AG08396 (cell line): ENCODE measurements around the gene UBE2G2.
A peak's percentile ranks its signal among the peaks of the same experiment; 100 is the strongest.

Experiments
- DNase-seq: peaks from one replicate; pipeline ENCODE4 v3.0.0; 2012; ENCODE audit warnings: low spot score, mixed read lengths

Gene UBE2G2

DNA sequence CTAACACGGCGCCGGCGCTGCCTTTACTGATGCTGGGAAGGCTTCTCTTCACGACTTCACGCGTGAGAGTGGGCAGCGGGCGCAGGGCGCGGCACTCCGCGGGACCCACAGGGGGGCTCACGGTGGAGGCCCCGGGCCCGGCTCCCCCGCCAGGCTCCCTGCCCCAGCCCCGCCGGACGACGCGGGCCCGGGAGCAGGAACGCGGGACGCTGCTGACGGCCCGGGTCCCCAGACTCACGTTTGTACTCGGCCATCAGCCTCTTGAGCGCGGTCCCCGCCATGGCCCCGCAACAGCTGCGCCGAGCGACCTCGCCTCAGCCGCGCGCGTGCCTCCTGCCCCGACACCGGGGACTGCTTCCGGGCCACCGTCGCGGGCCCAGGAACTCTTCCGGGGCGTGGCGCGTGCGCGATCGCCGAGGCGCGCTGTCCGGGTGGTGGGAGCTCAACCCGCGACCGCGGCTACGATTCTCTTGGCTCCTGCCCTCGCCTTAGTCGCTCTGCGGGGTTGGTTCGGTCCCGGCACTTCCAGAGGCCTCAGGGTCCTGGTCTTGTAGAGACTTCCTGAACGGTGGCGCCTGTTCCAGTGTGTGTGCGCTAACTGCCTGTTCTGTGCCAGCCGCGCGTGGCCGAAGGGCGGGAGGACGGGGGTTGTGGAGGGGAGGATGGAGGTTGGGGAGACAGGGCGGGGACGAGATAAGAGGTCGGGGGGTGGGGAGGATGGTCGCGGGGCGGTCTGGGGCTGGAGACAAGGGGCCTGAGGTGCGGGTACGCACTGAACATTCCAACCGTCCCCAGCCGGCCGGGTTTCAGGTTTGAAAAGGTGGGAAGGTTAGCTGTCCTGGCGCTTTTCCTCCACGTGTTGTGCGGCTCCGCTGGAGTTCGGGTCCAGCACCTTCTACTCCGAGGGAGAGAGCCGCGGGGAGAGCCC, at the start of gene UBE2G2:
UBE2G2 (minus strand) TSS at position 353 of the 928 bp plus-strand sequence; CDS start at position 281, 72 bp downstream.
- DNase-seq: peak; percentile 98

- DNase-seq: no peak
Observed at GRCh38 chr21:44850905-44851657, 49.5 kb upstream of the UBE2G2 start.

DNA sequence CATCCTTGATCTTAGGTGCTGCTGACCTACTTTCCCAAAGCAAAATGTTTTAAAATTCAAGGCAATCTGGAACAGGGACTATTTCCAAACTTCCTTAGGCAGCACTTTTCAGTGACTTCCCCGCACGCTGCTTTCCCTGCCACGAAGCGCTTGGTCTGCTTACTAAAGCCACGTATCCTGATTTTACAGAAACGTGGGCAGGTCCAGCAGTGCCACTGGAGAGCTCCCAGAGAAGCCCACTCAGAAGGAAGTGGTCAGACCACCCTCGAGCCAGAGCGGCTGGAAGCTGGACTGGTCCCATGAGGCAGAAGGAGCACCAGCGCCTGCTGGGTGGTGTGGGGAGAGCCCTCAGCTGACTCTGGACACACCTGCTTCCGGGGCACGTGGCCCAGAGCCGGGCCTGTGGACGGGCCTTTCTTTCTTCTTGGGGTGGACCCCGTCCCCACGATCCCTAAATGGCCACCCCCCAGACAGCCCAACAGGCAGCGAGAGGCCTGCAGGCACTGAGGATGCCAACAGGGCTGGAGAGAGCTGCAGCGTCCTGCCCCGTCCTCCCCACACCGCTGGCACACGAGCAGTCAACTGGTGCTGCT, 48.7 kb upstream of the UBE2G2 start:
- no peak for DNase-seq

DNA sequence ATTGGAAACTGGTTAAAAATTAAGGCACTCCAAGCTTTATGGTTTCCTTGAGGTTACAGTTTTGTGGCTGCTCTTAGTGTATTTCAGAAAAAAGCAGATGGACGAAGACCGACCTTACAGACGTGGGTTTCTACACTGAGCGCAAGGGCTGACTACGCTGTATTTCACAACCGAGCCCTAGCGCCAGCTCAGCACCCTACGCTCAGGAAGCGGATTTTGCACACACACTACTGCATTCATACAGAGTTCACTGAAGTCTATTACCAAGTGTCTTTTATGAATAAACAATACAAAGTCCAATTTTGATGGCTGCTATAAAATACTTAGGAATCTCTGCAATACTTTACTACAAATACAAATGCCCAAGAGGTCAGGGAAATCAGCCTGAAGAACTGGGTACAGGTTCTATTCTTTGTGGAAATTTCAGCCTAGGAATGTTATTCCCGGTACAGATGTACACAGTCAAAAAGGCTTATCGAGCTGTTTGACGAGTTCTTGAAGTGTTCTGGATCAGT, 48.1 kb upstream of the UBE2G2 start:
- no peak for DNase-seq

DNA sequence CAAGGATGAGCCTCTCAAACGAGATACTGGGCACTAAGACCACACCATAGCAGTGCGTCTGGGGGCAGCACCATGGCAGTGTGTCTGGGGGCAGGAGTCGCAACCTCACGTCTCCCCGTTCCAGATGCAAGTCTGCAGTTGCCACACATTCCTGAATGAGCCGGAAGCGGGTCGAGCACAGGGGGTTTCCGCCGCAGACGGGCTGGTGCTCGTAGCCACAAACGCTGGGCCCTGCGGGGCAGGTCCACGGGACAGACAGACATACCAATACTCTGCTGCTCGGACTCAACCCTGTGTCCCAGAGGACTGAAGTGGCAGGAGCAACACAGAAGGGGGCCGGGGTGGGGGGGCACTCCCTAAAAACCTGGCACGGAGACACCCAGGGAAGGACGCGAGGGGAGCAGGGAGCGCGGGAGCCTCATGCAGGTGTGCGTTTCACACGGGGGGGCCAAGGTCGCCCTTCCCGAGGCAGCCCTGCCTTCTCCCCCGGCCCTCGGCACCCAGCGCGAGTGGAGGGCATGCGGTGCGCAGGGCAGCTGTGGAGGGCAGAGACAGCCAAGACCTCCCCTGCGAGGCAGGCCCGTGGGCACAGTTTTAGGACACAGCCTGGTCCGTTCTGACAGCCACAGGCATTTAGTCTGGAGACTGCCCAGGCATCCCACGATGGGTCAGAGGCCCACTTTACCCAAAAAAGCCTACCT, 47.4 kb upstream of the UBE2G2 start:
- no peak for DNase-seq

- DNase-seq: no peak
Observed at GRCh38 chr21:44847261-44848056, 45.8 kb upstream of the UBE2G2 start.

DNA sequence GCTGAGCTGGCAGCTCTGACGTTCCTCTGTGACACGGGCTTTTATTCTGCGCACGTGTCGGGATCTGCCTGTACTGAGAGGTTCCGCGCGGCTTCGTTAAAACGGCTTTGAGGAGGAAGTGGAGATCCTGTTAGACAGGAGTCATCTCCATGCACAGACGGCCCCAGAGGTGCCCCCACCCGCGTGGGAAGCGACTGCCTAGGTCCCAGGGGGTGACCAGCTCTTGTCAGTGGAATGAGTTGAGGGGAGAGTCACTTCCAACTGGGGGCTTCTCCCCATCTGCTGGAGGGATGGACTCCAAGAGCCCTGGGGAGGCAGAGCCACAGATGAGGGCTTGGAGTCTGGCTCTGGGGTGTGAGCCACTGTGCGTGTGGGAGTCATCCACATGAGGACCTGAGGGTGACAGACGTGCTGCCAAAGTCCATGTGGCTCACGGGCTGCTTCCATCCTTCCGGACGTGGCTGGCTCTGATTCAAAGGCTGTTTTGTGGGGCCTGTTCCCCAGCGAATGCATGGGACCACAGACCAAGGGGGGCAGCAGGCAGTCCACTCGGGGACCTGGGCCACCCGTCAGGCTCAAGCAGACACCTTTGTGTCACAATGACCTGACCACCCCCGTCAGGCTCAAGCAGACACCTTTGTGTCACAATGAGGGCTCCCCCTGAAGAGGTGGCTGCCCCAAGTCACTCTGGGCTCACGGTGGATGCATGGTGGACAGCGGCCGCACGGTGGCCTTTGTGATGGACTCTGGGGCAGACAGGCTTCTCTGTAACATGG, 45.1 kb upstream of the UBE2G2 start:
- peak; percentile 79 for DNase-seq

DNA sequence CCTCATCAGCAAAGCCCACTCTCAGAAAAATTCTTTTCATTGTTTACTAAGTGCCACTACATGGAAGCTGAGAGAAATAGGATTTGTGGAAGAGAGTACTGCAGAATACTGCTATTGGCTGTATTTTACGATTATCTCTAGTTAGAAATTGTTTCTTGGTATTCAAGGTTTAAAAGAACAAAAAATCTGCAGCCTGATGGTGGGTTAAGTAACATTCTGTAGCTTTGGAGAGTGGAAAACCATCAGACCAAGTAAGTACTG, 44.5 kb upstream of the UBE2G2 start:
- DNase-seq: no peak

DNA sequence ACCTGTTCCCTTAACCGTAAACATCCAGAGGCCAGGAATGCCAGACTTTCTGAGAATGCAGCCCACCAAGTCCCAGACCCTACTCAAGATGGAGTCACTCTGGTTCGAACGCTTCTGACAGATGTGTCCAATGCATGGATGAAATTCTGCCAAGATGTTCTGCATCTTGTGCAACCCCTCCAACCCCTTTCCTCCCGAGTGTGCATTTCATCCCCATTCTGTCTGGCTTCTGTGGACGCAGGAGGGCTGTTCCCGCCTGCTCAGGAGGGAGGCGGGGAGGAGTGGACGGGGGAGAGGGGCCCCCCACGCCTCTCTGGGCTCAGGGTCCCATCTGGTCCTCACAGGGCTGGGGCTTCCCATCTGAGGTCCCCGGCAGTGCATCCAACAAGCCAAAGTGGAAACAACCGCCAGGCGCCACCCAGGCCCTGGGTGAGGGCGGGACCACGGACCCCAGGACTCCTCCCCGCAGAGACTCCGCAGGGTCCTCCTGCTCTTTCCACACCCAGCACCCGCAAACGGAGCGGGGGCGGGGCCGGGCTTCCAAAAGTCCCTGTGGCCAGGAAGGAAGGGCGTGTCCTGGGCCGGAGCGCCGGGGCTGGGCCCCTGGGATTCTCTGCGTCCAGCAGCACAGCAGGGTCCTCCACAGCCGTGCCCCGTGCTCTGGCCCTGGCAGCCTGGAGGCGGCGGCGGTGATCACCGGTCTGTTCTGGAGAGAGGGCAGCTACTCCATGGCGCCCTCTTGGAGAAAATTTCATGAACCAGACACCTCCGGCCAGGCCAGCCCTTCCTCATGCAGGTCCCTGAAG, 44.0 kb upstream of the UBE2G2 start:
- peak; percentile 82 for DNase-seq

GRCh38 chr21:44844256-44844655, 42.6 kb upstream of the UBE2G2 start:
- DNase-seq: no peak

- no peak for DNase-seq
Observed at GRCh38 chr21:44842721-44843445, 41.3 kb upstream of the UBE2G2 start.

DNA sequence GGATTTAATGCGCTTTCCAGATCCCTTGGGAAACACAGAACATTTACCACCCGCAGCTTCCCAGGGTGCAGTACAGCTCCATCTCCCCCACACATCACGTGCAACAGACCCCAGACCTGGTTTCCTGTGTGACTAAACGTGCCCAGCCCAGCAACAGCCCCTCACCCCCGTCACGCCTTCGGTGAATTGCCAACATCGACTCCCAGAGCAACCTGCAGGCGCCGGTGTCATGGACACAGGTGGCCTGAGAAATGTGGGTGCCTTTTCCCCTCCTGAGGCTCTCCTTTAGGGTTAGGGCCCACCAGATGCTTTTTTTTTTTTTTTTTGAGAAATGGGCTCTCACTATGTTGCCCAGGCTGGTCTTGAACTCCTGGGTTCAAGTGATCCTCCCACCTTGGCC, 40.5 kb upstream of the UBE2G2 start:
- DNase-seq: no peak

DNA sequence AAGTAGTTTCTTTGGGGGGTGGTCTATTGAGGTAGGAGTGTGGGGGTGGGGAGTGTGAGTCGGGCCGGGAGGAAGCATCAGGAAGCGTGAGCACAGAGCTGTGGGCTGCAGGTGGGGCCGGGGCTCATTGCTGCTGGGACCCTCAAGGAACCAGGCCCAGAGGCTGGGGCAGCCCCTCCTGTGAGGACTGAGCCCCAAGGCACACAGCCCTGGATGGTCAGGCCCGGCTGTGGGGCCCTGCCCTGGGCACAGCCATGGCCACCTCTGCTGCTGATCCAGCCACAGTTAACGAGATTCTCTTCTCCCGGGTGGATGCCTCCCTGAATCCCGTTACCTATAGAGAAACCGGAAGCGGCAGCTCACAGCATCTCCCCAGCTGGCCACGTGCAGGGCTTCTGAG, 39.2 kb upstream of the UBE2G2 start:
- DNase-seq: no peak

- no peak for DNase-seq
Observed at GRCh38 chr21:44838951-44839350, 37.3 kb upstream of the UBE2G2 start.

DNA sequence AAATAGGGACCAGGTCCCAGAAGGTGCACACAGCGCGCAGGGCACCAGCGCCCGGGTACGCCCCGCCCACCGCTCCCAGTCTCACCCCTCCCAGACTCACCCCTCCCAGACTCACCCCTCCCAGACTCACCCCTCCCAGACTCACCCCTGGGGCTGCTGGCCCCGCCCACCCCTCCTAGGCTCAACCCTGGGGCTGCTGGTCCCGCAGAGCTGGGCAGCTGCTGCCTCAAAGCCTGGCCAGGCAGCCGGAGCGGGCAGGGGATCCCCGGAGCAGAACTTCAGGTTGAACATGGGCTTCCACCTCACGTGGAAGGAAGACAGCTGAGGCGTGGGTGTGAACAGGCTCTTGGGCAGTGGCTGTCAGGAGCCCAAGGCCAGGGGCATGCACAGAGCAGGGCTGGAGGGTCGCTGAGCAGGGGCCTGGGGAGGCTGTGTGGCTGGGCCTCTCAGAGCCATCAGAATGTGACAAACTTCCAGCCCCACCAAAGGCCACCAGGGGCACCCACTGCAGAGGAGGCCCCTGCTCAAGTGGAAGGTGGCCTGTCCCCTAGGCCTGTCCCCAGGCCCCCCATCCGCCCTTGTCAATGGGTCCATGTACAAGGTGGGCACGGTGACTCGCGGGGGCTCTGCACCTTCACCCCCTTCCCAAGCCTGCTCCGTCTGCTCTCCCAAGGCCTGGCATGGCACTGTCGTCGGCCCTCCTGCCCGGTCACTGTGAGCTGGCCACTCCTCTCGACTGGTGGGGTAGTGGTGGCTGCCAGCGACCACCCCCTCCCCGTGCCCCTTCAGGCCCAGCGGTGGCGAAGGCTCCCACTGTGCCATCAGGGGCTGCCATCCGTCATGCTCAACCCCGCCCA, 36.6 kb upstream of the UBE2G2 start:
- DNase-seq: no peak

DNA sequence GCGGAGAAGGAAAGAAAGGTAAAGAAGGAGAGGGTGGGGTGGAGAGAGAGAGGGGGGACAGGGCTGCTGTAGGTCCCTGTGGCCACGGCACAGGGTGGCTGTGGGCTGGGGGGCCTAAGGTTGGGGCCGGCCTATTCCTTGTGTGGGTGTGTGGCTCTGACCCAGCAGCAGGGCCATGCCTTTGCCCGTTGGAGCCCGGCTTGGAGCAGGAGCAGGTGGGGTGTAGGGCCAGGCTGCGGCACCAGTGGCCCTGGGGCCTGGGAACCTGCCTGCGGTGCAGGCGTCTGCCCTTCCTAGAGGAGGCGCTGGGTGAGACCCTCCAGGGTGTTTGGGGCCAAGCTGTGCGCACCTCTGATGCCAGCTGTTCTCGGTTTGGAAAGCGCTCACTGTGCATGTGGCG, 35.9 kb upstream of the UBE2G2 start:
- no peak for DNase-seq

- peak; percentile 55 for DNase-seq
Observed at GRCh38 chr21:44836666-44837471, 35.2 kb upstream of the UBE2G2 start.
